ENCODE data around the gene FBXL22.
A peak's percentile ranks its signal among the peaks of the same experiment; 100 is the strongest.

The FBXL22 gene, protein sequence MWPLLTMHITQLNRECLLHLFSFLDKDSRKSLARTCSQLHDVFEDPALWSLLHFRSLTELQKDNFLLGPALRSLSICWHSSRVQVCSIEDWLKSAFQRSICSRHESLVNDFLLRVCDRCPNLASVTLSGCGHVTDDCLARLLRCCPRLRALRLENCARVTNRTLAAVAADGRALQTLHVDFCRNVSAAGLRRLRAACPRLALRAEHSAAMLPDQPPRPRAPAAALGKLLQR

DNA sequence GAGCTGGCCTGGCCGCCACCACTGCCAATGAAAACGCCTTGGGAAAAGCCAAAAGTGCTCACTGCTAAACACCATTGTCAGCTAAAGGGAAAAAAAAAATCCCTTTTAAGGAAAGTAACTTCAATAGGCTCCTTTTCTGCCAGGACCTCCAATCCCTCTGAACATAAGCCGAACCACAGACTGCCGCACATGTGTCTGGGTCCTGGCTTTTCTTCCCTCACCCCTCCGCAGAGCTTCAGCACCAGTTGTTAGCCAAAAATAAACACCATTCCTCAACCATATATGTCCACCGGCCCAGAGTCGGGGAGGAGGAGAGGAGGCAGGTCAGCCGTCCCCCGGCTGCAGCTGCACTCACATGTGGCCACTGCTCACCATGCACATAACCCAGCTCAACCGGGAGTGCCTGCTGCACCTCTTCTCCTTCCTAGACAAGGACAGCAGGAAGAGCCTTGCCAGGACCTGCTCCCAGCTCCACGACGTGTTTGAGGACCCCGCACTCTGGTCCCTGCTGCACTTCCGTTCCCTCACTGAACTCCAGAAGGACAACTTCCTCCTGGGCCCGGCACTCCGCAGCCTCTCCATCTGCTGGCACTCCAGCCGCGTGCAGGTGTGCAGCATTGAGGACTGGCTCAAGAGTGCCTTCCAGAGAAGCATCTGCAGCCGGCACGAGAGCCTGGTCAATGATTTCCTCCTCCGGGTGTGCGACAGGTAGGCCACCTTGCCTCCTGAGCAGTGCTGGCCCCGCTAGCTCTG is at the start of gene FBXL22:
TSS of gene FBXL22 (plus strand) at position 350 of the 753 bp plus-strand sequence. CDS start at position 356, 6 bp downstream.
- peak within 1 kb of the TSS; percentile 81; the same call in 1 of the 2 replicates for H3K27ac ChIP-seq
- peaks cover 19% of the 10 kb centered on the region for H3K36me3 ChIP-seq
- TF ChIP-seq, protein P1, sequence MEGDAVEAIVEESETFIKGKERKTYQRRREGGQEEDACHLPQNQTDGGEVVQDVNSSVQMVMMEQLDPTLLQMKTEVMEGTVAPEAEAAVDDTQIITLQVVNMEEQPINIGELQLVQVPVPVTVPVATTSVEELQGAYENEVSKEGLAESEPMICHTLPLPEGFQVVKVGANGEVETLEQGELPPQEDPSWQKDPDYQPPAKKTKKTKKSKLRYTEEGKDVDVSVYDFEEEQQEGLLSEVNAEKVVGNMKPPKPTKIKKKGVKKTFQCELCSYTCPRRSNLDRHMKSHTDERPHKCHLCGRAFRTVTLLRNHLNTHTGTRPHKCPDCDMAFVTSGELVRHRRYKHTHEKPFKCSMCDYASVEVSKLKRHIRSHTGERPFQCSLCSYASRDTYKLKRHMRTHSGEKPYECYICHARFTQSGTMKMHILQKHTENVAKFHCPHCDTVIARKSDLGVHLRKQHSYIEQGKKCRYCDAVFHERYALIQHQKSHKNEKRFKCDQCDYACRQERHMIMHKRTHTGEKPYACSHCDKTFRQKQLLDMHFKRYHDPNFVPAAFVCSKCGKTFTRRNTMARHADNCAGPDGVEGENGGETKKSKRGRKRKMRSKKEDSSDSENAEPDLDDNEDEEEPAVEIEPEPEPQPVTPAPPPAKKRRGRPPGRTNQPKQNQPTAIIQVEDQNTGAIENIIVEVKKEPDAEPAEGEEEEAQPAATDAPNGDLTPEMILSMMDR (IDR thresholded peaks at IDR 0.05; ENCODE audit: low read depth, low read length) = no peak
- no peaks in the 10 kb centered on the region for H3K27me3 ChIP-seq (ENCODE audit: insufficient read depth, low read depth, severe bottlenecking)
- no peak within 1 kb of the TSS for H3K4me3 ChIP-seq (ENCODE audit: low read depth, low read length)
- no peak for DNase-seq
- H3K9me3 ChIP-seq (ENCODE audit: severe bottlenecking) = no peaks in the 10 kb centered on the region

DNA sequence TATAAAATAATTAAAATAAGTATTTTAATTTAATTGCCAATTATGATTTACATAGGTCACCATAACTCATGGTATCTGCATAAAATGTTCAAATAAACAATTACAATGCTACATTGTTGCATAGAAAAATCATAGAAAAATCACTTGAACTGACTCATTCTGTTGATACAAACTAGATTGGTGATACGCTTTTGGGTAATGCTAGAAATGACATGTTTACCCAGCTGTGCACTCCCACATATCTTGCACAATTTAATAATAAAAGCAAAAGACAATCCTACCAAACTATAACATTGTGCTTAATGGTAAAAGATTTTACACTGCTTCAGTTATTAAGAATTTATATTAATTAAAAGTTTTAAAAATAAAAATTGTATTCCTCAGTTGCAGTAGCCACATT is 45.8 kb upstream of the FBXL22 start:
- H3K4me3 ChIP-seq (ENCODE audit: low read depth, low read length) = no peak overlapping the region
- no peaks in the 10 kb centered on the region for H3K27me3 ChIP-seq (ENCODE audit: insufficient read depth, low read depth, severe bottlenecking)
- DNase-seq = no peak
- TF ChIP-seq, protein P1 (IDR thresholded peaks at IDR 0.05; ENCODE audit: low read depth, low read length) = no peak
- peaks cover 12% of the 10 kb centered on the region for H3K36me3 ChIP-seq
- H3K9me3 ChIP-seq (ENCODE audit: severe bottlenecking) = no peaks in the 10 kb centered on the region
- H3K27ac ChIP-seq = no peak overlapping the region

DNA sequence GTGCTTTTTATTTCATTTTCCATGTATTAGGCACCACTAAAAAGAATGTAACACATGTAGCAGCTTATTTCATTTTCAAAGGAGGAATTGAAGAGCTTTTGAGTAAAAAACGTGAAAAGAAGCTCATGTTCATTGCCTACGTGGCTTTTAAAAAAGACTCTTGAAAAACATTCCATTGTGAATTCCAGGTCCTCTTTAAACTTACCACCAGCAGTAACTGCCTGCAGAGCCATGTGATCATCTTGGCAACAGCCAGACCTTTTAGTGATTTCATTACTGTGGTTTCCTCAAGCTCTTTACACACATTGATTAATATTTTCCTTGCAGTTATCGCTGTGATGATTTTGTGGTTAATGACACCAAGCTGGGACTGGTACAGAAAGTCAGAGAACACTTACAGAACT is 43.8 kb upstream of the FBXL22 start:
- Histone ChIP-seq H3K27ac (no peak overlapping the region), H3K9me3 (ENCODE audit: severe bottlenecking) (no peaks in the 10 kb centered on the region), H3K27me3 (ENCODE audit: insufficient read depth, low read depth, severe bottlenecking) (no peaks in the 10 kb centered on the region), H3K36me3 (peaks cover 14% of the 10 kb centered on the region), H3K4me3 (ENCODE audit: low read depth, low read length) (no peak overlapping the region)
- DNase-seq = no peak
- TF ChIP-seq, protein P1 (IDR thresholded peaks at IDR 0.05; ENCODE audit: low read depth, low read length) = no peak

DNA sequence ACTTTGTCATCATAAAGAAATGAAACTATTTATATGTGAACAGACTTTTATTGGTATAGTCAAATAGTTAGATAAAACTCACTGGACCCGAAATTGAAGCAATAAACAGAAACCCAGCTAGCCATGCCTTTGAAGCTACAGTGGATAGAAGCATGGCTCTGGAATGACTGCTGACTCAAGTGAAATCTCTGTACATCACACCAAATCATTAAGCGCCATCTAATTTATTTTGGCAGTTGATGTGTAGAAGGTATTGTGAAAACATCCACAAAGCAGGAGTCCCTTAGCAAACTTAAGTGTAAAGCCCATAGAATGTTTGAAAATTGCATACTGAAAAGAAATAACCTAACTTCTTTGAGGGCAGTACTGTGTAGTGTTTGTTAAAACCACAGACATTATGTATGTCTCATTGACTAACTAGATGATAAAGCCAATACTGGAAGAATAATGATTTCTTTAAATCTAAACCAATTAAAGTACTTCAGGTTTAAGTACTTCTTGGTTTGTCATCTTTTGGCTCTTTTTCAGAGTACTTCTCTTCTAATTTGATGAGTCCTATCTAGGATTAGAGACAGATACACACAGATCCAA is 42.8 kb upstream of the FBXL22 start:
- Histone ChIP-seq H3K27ac (no peak overlapping the region), H3K36me3 (peaks cover 17% of the 10 kb centered on the region), H3K27me3 (ENCODE audit: insufficient read depth, low read depth, severe bottlenecking) (no peaks in the 10 kb centered on the region), H3K9me3 (ENCODE audit: severe bottlenecking) (no peaks in the 10 kb centered on the region), H3K4me3 (ENCODE audit: low read depth, low read length) (no peak overlapping the region)
- no peak for DNase-seq
- TF ChIP-seq, protein P1 (IDR thresholded peaks at IDR 0.05; ENCODE audit: low read depth, low read length) = no peak

DNA sequence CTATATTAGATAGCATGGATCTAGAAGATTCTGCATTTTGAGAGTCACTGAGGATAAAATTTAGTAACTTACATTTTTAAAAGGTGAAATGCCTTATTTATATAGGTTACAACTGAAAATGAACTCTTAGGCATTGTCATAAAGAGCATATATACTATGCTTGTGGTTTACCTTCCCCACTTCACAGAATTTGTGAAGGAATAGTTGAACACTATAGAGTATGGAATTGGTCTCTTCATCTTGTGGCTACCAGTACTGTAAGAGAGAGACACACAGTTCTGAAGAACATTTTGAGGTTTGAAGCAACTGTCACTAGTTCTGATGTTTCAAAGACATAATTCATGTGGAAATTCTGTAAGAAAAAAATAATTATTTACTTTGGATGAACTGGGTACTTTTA is 41.7 kb upstream of the FBXL22 start:
- Histone ChIP-seq H3K9me3 (ENCODE audit: severe bottlenecking) (no peaks in the 10 kb centered on the region), H3K27ac (no peak overlapping the region), H3K4me3 (ENCODE audit: low read depth, low read length) (no peak overlapping the region), H3K27me3 (ENCODE audit: insufficient read depth, low read depth, severe bottlenecking) (no peaks in the 10 kb centered on the region), H3K36me3 (peaks cover 25% of the 10 kb centered on the region)
- TF ChIP-seq, protein P1 (IDR thresholded peaks at IDR 0.05; ENCODE audit: low read depth, low read length) = no peak
- DNase-seq = no peak
